ENCODE results near the gene SRCIN1.

DNA sequence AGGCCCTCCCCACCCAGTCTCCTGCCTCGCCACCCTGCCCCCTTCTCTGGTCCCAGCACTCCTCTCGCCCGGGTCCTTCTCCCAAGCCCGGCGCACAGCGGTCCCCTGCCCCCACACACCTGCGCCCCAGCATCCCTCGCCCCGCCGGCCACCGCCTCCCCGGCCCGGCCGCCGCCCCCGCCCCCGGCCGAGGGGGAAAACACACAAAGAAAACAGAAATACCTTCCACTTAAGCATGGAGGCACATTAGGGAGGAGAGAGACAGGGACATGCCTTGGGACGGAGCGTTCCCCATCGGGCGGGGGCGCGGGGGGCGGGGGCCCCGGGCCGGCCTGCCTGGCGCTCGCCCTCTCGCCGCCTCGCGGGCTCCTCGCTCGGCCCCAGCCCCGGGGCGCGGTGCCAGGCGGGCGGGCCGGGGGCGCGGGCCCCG lies 326 bp downstream of the SRCIN1 start:
- no peak for TF ChIP-seq POLR2A (IDR thresholded peaks at IDR 0.05)
- TF ChIP-seq, protein P1, sequence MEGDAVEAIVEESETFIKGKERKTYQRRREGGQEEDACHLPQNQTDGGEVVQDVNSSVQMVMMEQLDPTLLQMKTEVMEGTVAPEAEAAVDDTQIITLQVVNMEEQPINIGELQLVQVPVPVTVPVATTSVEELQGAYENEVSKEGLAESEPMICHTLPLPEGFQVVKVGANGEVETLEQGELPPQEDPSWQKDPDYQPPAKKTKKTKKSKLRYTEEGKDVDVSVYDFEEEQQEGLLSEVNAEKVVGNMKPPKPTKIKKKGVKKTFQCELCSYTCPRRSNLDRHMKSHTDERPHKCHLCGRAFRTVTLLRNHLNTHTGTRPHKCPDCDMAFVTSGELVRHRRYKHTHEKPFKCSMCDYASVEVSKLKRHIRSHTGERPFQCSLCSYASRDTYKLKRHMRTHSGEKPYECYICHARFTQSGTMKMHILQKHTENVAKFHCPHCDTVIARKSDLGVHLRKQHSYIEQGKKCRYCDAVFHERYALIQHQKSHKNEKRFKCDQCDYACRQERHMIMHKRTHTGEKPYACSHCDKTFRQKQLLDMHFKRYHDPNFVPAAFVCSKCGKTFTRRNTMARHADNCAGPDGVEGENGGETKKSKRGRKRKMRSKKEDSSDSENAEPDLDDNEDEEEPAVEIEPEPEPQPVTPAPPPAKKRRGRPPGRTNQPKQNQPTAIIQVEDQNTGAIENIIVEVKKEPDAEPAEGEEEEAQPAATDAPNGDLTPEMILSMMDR (IDR thresholded peaks at IDR 0.05): no peak

Data from thyroid gland (tissue), 4 donors.